Lower leg skin (tissue), 4 donors: ENCODE measurements around the gene SORCS2. TPM values are rescaled to one million over a fixed set of nuclear protein-coding genes. Genes with fewer than 3 reads are reported as not detected.

Experiments used
- DNase-seq, 2 donors: peaks; one replicate each; pipeline ENCODE4 v3.0.0-alpha.2; 2019; ENCODE audit warnings: low spot score in 2 of 2
- H3K4me3 ChIP-seq: fragments of 200-600 bp; sonication (generic); 2 replicates; pipeline ENCODE4 v1.5.1; 2017; ENCODE audit warnings: mild to moderate bottlenecking, low read depth; ENCODE audit not compliant: poor library complexity, severe bottlenecking
- CTCF ChIP-seq, 3 donors: fragments of 450-650 bp; IDR thresholded peaks; one replicate each; pipeline ENCODE4 v1.5.1; 2016; ENCODE audit warnings: antibody characterized with exemption in 3 of 3, mild to moderate bottlenecking in 3 of 3, moderate library complexity in 2 of 3
- POLR2A ChIP-seq, 2 donors: fragments of 450-650 bp; IDR thresholded peaks; one replicate each; pipeline ENCODE4 v1.6.1; 2016 to 2017; ENCODE audit warnings: antibody characterized with exemption in 2 of 2, mild to moderate bottlenecking in 1 of 2, moderate library complexity in 1 of 2
- WGBS, 2 donors: methylation state at CpG; one replicate each; pipeline ENCODE4 v1.1.5; 2018; 5-methylcytosine and 5-hydroxymethylcytosine counted together
- intact Hi-C: fragments of 100-400 bp; cut with DNase I; formaldehyde crosslinking; loops from one replicate; pipeline ENCODE4 v1.15.0; 2023; ENCODE audit warnings: low total_unique reads
- total RNA-seq, 4 donors: library from RNA; depleted of rRNA; stranded (reverse); fragments of >200 nt; gene quantifications; one replicate each; pipeline ENCODE4 v1.1.0, GENCODE V29; 2016

Gene SORCS2
- total RNA-seq, 4 donors from 2014 or later = 1.1 to 6.4 (median 1.5) TPM

GRCh38 chr4:7253837-7254236 lies 61.5 kb downstream of the SORCS2 start:
- intact Hi-C loops = no loop called here
- 67 to 69% methylated on average over 4 of the region's 4 CpGs for WGBS, 2 donors
- no peak overlapping the region for H3K4me3 ChIP-seq
- TF ChIP-seq CTCF (IDR thresholded peaks at IDR 0.05) (no peak), POLR2A (IDR thresholded peaks at IDR 0.05) (no peak)
- no peak for DNase-seq

- intact Hi-C loops = no loop called here
- no peak for TF ChIP-seq CTCF (IDR thresholded peaks at IDR 0.05)
- TF ChIP-seq POLR2A (IDR thresholded peaks at IDR 0.05) = no peak
- no peak for DNase-seq
- 75 to 79% methylated on average over 17 of the region's 17 CpGs for WGBS, 2 donors
- no peak overlapping the region for H3K4me3 ChIP-seq
Measured at GRCh38 chr4:7254736-7255487, 62.6 kb downstream of the SORCS2 start.

- 62 to 83% methylated on average over 14 of the region's 14 CpGs for WGBS, 2 donors
- H3K4me3 ChIP-seq = no peak overlapping the region
- no peak for DNase-seq
- TF ChIP-seq POLR2A (IDR thresholded peaks at IDR 0.05) (no peak), CTCF (IDR thresholded peaks at IDR 0.05) (no peak)
- intact Hi-C loops = no loop called here
Measured at GRCh38 chr4:7255488-7255881, 63.1 kb downstream of the SORCS2 start.

GRCh38 chr4:7255996-7256395 lies 63.7 kb downstream of the SORCS2 start:
- H3K4me3 ChIP-seq = no peak overlapping the region
- intact Hi-C loops = no loop called here
- 68 to 83% methylated on average over 5 to 6 of the region's 6 CpGs for WGBS, 2 donors
- TF ChIP-seq POLR2A (IDR thresholded peaks at IDR 0.05) (no peak), CTCF (IDR thresholded peaks at IDR 0.05) (no peak)
- no peak for DNase-seq

- H3K4me3 ChIP-seq = no peak overlapping the region
- no peak for DNase-seq
- intact Hi-C loops = no loop called here
- no peak for TF ChIP-seq POLR2A (IDR thresholded peaks at IDR 0.05)
- TF ChIP-seq CTCF (IDR thresholded peaks at IDR 0.05) = no peak
- WGBS, 2 donors = 76 to 81% methylated on average over 17 of the region's 17 CpGs
Measured at GRCh38 chr4:7256984-7257810, 64.9 kb downstream of the SORCS2 start.
